ENCODE data around the gene STS. TPM values are rescaled to one million over a fixed set of nuclear protein-coding genes. Genes with fewer than 3 reads are reported as not detected.
A peak's percentile ranks its signal among the peaks of the same experiment; 100 is the strongest.

Gene STS
- total RNA-seq, 1 donor from 2014 or later = 18.3 TPM

- peaks cover 24% of the 10 kb centered on the region for H3K4me1 Mint-ChIP-seq (ENCODE audit: unreplicated experiment)
- TF ChIP-seq, protein P1, sequence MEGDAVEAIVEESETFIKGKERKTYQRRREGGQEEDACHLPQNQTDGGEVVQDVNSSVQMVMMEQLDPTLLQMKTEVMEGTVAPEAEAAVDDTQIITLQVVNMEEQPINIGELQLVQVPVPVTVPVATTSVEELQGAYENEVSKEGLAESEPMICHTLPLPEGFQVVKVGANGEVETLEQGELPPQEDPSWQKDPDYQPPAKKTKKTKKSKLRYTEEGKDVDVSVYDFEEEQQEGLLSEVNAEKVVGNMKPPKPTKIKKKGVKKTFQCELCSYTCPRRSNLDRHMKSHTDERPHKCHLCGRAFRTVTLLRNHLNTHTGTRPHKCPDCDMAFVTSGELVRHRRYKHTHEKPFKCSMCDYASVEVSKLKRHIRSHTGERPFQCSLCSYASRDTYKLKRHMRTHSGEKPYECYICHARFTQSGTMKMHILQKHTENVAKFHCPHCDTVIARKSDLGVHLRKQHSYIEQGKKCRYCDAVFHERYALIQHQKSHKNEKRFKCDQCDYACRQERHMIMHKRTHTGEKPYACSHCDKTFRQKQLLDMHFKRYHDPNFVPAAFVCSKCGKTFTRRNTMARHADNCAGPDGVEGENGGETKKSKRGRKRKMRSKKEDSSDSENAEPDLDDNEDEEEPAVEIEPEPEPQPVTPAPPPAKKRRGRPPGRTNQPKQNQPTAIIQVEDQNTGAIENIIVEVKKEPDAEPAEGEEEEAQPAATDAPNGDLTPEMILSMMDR (conservative IDR thresholded peaks at IDR 0.05) = no peak
Measured at GRCh38 chrX:7139202-7140081, 8.1 kb upstream of the STS start.

DNA sequence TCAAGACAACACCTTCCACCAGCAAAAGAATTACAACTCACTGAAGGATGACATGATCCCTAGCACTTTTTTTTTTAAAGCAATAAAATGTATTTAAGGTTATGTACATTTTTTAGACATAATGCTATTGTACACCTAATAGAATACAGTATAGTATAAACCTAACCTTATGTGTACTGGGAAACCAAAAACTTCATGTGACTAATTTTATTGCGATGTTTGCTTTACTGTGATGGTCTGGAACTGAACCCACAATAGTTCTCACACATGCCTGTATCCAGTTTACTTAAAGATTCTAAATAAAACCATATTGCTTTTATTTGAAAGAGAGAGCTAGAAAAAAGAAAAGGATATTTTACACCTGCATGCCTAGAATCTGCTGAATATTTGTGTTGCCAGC, 4.4 kb upstream of the STS start:
- Mint-ChIP-seq H3K9me3 (peaks cover 3% of the 10 kb centered on the region), H3K4me3 (no peak overlapping the region), H3K4me1 (ENCODE audit: unreplicated experiment) (peaks cover 29% of the 10 kb centered on the region), H3K27me3 (no peaks in the 10 kb centered on the region), H3K27ac (no peak overlapping the region), H3K36me3 (peaks cover 18% of the 10 kb centered on the region)
- DNase-seq (ENCODE audit: extremely low spot score, unreplicated experiment) = no peak
- TF ChIP-seq, protein P1 (conservative IDR thresholded peaks at IDR 0.05) = no peak

More at GRCh38 chrX:7139202-7140081, 8.1 kb upstream of the STS start:
- Mint-ChIP-seq H3K27ac (no peak overlapping the region), H3K4me3 (no peak overlapping the region), H3K27me3 (no peaks in the 10 kb centered on the region), H3K36me3 (peaks cover 23% of the 10 kb centered on the region), H3K9me3 (peaks cover 3% of the 10 kb centered on the region)
- no peak for DNase-seq (ENCODE audit: extremely low spot score, unreplicated experiment)

GRCh38 chrX:7143941-7144525, 3.5 kb upstream of the STS start:
- Mint-ChIP-seq H3K27me3 (no peaks in the 10 kb centered on the region), H3K9me3 (peaks cover 3% of the 10 kb centered on the region), H3K4me1 (ENCODE audit: unreplicated experiment) (peaks cover 29% of the 10 kb centered on the region), H3K36me3 (peaks cover 15% of the 10 kb centered on the region), H3K4me3 (peak overlapping the region; percentile 82), H3K27ac (peak overlapping the region; percentile 96)
- TF ChIP-seq, protein P1 (conservative IDR thresholded peaks at IDR 0.05) = no peak
- DNase-seq (ENCODE audit: extremely low spot score, unreplicated experiment) = no peak

DNA sequence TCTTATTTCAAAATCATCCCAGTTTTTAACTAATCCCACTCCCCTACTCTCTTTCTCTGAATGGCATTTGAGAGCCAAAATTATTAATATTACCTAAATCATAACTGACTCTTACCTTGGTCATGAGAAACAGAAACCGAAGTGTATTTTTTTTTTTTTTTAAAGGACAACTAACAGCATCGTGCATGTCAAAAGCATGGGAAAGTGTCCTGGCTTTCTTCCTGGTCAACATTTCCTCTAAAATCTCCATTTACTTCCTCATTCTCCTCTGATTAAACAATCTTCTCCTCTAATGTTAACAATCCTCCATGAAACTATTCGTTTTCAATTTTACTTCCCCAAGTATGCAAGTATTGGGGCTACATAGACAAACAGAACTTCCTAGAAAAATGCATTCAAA, 2.1 kb upstream of the STS start:
- Mint-ChIP-seq H3K9me3 (peaks cover 3% of the 10 kb centered on the region), H3K36me3 (peaks cover 11% of the 10 kb centered on the region), H3K4me3 (peak overlapping the region; percentile 95), H3K27me3 (no peaks in the 10 kb centered on the region), H3K4me1 (ENCODE audit: unreplicated experiment) (peaks cover 29% of the 10 kb centered on the region), H3K27ac (peak overlapping the region; percentile 89)
- TF ChIP-seq, protein P1 (conservative IDR thresholded peaks at IDR 0.05) = no peak
- DNase-seq (ENCODE audit: extremely low spot score, unreplicated experiment) = no peak

- Mint-ChIP-seq H3K4me3 (peak overlapping the region; percentile 95), H3K4me1 (ENCODE audit: unreplicated experiment) (peaks cover 29% of the 10 kb centered on the region), H3K27ac (peak overlapping the region; percentile 89), H3K27me3 (no peaks in the 10 kb centered on the region), H3K9me3 (peaks cover 3% of the 10 kb centered on the region), H3K36me3 (peaks cover 9% of the 10 kb centered on the region)
- TF ChIP-seq, protein P1 (conservative IDR thresholded peaks at IDR 0.05) = peak; percentile 17
- DNase-seq (ENCODE audit: extremely low spot score, unreplicated experiment) = no peak
Measured at GRCh38 chrX:7146020-7146702, 1.4 kb upstream of the STS start.

Data from type B pancreatic cell (in vitro differentiated cells).